Ectodermal cell (in vitro differentiated cells): ENCODE results near the gene ZNF483.
"Not testable (repeated sequence)": the region's sequence is repeated elsewhere in the genome, so short reads cannot be mapped to it uniquely, and the experiment has no call there.

ENCODE experiments used
- H3K27ac ChIP-seq: 2 replicates; pipeline ENCODE4 v1.7.0; 2013; ENCODE audit warnings: mild to moderate bottlenecking, low read depth, low read length; ENCODE audit not compliant: insufficient read depth, poor library complexity, severe bottlenecking
- H3K27me3 ChIP-seq: 2 replicates; pipeline ENCODE4 v1.7.0; 2013; ENCODE audit warnings: mild to moderate bottlenecking, low read length; ENCODE audit not compliant: insufficient read depth, control insufficient read depth, poor library complexity, severe bottlenecking
- H3K36me3 ChIP-seq: one replicate; pipeline ENCODE4 v1.7.0; 2013; ENCODE audit warnings: low read length; ENCODE audit not compliant: control insufficient read depth, insufficient read depth
- H3K4me1 ChIP-seq: one replicate; pipeline ENCODE4 v1.7.0; 2013; ENCODE audit warnings: low read length; ENCODE audit not compliant: control insufficient read depth, insufficient read depth
- H3K4me3 ChIP-seq: 2 replicates; pipeline ENCODE4 v1.7.0; 2013; ENCODE audit warnings: low read depth, low read length, control low read depth; ENCODE audit not compliant: insufficient read depth
- H3K9me3 ChIP-seq: 2 replicates; pipeline ENCODE4 v1.7.0; 2013; ENCODE audit warnings: mild to moderate bottlenecking, low read length, moderate library complexity; ENCODE audit not compliant: control insufficient read depth
- WGBS, 2 experiments: methylation state at CpG; one replicate each; pipeline ENCODE4 v1.1.7; 2013; ENCODE audit warnings: missing lambda C conversion rate in 2 of 2; 5-methylcytosine and 5-hydroxymethylcytosine counted together

The ZNF483 gene

DNA sequence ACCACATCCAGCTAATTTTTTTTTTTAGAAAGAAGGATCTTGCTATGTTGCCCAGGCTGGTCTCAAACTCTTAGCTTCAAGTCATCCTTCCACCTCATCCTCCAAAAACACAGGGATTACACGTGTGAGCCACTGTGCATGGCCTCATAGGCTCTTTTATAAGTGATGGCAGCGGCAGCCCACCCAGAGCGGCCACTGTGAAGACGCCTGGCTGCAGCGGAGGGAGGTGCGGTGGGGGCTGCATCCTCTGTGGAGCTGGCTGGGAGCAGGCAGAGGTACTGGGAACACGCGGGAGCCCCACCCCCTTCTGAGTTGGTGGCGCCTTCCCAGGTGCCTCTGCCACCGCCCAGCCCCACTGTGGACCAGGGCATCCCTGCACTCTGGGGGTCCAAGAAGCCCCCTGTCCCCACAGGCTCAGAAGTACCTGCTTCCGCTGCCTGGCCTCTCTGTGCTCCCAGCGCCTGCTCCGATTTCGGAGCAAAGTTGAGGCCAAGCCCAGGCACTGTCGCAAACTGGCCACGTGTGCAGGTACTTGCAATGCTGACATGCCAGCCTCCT is 23.9 kb upstream of the ZNF483 start:
- WGBS, 2 experiments: 93% methylated on average over 16 of the region's 16 CpGs

DNA sequence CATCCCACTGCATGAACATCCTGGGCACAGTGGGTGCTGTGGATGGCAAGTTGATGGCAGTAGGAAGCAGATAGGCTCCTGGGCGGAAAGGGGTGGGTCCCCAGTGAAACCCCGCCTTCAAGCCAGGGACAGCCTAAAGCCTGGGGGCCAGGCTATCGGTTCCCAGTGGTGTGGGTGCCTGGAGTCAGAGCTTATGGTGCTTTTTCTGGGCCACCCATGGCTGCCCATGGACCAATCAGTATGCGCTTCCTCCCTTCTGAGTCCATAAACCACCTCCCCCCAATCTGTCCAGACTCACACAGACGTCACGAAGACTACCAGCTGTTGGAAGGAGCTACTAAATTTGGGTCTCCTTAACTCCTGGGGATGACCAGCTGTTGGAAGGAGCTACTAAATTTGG is 23.3 kb upstream of the ZNF483 start:
- 92 to 93% methylated on average over 6 of the region's 6 CpGs for WGBS, 2 experiments
- H3K4me1 ChIP-seq: no peaks in the 10 kb centered on the region

More for the DNA sequence above, 23.9 kb upstream of the ZNF483 start:
- no peaks in the 10 kb centered on the region for H3K9me3 ChIP-seq
- no peaks in the 10 kb centered on the region for H3K4me1 ChIP-seq
- no peaks in the 10 kb centered on the region for H3K36me3 ChIP-seq
- H3K27me3 ChIP-seq: no peaks in the 10 kb centered on the region
- H3K27ac ChIP-seq: no peak overlapping the region
- no peak overlapping the region for H3K4me3 ChIP-seq

DNA sequence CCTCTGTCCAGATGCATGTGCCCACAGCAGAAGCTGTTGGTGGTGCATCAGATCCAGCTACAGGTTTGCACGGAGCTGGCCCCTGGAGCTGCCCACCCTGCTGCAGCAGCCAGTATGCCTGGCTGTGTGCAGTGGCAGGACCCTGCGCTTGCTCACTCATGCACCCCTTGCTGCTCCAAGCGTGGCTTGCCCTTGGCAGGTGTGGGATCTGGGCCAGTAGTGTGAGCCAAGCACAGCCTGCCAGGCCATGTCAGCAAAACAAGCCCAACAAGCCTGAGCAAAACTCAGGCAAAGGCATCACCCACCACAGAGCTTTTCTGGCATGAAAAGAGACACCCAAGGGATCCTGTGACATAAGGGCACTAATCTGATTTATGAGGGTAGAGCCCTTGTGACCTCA is 22.5 kb upstream of the ZNF483 start:
- WGBS, 2 experiments: 93 to 94% methylated on average over 3 of the region's 3 CpGs
- H3K9me3 ChIP-seq: no peaks in the 10 kb centered on the region
- no peak overlapping the region for H3K27ac ChIP-seq
- no peaks in the 10 kb centered on the region for H3K36me3 ChIP-seq
- no peaks in the 10 kb centered on the region for H3K27me3 ChIP-seq
- no peak overlapping the region for H3K4me3 ChIP-seq
- H3K4me1 ChIP-seq: no peaks in the 10 kb centered on the region

More for the DNA sequence above, 23.3 kb upstream of the ZNF483 start:
- no peaks in the 10 kb centered on the region for H3K27me3 ChIP-seq
- no peak overlapping the region for H3K4me3 ChIP-seq
- H3K36me3 ChIP-seq: no peaks in the 10 kb centered on the region
- no peaks in the 10 kb centered on the region for H3K9me3 ChIP-seq
- no peak overlapping the region for H3K27ac ChIP-seq

DNA sequence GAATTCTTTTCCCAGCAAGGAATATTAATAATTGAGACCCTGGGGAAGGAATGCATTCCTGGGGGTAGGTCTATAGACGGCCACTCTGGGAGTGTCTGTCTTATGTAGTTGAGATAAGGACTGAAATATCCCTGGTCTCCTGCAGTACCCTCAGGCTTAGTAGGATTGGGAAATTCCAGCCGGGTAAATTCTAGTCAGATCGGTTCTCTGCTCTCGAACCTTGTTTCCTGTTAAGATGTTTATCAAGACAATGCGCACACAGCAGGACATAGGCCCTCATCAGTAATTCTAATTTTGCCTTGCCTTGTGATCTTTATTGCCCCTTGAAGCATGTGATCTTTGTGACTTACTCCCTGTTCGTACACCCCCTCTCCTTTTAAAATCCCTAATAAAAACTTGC is 13.4 kb upstream of the ZNF483 start:
- 87 to 92% methylated on average over 6 of the region's 6 CpGs for WGBS, 2 experiments
- not testable (repeated sequence) for H3K9me3 ChIP-seq

DNA sequence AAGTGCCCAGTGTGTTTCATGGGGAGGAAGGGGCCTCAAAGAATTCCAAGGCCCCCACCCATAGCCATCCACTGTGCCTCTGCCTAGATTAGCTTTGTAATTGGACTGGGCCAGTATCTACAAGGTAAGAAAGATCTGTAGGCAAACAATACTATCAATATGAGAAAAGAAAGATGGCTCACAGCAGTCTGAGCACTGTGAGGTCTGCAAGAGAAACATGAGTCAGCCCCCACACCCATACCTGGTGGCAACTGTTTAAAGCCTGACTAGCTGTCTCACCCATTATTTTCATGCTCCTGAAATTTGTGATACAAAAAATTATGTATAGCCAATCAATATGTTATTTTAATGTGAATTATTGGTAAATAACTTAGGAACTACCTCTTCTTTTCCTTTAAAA is 10.0 kb upstream of the ZNF483 start:
- Histone ChIP-seq H3K4me3 (no peak overlapping the region), H3K27ac (no peak overlapping the region), H3K4me1 (no peaks in the 10 kb centered on the region), H3K9me3 (peaks cover 2% of the 10 kb centered on the region), H3K27me3 (no peaks in the 10 kb centered on the region), H3K36me3 (no peaks in the 10 kb centered on the region)

More for the DNA sequence above, 13.4 kb upstream of the ZNF483 start:
- H3K27ac ChIP-seq, H3K4me1 ChIP-seq, H3K4me3 ChIP-seq, H3K36me3 ChIP-seq, H3K27me3 ChIP-seq: not testable (repeated sequence)

DNA sequence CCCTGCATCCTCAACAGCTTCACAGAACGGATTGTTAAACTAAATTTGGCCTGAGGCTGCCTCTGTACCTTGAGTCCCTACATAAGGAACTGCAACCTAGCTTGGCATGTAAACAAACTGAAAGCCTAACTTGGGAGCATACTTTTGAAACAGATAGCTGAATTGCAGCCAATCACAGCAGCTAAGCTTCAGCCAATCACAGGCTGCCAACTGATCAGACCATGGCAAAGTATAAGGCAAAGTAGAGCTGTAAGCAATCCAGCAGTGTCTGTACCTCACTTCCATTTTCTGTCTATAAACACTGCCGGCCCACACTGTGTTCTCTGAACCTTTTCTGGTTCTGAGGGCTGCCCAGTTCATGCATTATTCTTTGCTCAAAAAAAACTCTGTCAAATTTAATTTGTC is 8.9 kb upstream of the ZNF483 start:
- Histone ChIP-seq H3K4me1 (no peaks in the 10 kb centered on the region), H3K36me3 (no peaks in the 10 kb centered on the region)
- WGBS, 2 experiments: 78 to 80% methylated on average over 2 of the region's 2 CpGs

DNA sequence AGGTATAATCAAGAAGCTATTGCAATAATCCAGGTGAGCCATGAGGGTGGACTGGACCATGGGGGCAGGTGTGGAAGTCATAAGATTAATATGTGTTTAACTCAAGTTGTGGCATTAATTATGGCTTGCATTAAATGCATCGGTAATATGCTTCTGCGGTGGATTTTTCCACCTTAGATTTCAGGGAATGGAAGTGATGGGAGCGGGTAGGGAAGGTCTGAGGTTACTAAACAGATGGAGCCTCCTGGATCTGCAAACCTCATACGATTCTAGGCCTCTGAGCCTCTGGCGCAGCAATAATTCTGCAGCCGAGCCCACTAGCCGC is 286 bp upstream of the ZNF483 start:
- Histone ChIP-seq H3K9me3 (no peaks in the 10 kb centered on the region), H3K36me3 (no peaks in the 10 kb centered on the region), H3K27me3 (no peaks in the 10 kb centered on the region), H3K4me3 (peak overlapping the region; percentile 82), H3K4me1 (peaks cover 7% of the 10 kb centered on the region), H3K27ac (no peak overlapping the region)
- WGBS, 2 experiments: 35 to 36% methylated on average over 7 of the region's 7 CpGs

More for the DNA sequence above, 8.9 kb upstream of the ZNF483 start:
- Histone ChIP-seq H3K9me3 (peaks cover 2% of the 10 kb centered on the region), H3K27ac (no peak overlapping the region), H3K4me3 (no peak overlapping the region), H3K27me3 (no peaks in the 10 kb centered on the region)

DNA sequence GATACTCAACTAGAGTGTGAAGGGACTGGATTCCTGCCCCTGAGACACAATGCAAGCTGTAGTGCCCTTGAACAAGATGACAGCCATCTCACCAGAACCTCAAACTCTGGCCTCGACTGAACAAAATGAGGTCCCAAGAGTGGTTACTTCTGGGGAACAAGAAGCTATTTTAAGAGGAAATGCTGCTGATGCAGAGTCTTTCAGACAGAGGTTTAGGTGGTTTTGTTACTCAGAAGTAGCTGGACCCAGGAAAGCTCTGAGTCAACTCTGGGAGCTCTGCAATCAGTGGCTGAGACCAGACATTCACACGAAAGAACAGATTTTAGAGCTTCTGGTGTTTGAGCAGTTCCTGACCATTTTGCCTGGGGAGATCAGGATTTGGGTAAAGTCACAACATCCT is 2.4 kb downstream of the ZNF483 start:
- Histone ChIP-seq H3K36me3 (peaks cover 11% of the 10 kb centered on the region), H3K4me3 (no peak overlapping the region), H3K4me1 (peaks cover 15% of the 10 kb centered on the region), H3K27me3 (no peaks in the 10 kb centered on the region), H3K27ac (no peak overlapping the region), H3K9me3 (no peaks in the 10 kb centered on the region)
- 91 to 94% methylated on average over 2 of the region's 2 CpGs for whole genome bisulfite sequencing, 2 experiments

DNA sequence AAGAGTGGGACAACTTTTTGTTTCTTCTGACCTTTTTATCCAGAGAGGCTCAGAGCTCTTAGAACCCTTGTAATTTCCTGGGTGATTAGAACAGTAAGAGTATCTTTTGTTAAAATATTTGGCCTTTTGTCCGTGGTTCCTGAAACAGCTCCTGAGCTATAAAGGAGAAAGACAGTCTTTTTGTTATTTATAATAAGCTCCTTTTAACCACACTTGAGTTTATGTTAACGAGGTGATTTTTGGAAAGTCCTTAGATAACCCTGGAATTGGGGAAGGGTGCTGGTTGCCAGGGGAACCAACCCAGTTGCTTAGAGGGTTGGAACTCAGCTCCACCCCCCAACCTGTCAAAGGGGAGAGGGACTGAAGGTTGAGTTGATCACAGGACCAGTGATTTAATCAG is 4.8 kb downstream of the ZNF483 start:
- 0% methylated on average over 2 of the region's 2 CpGs for WGBS, 2 experiments
- Histone ChIP-seq H3K4me3 (no peak overlapping the region), H3K9me3 (no peaks in the 10 kb centered on the region), H3K27ac (peak overlapping the region; percentile 37), H3K4me1 (peaks cover 15% of the 10 kb centered on the region), H3K36me3 (peaks cover 35% of the 10 kb centered on the region), H3K27me3 (no peaks in the 10 kb centered on the region)

DNA sequence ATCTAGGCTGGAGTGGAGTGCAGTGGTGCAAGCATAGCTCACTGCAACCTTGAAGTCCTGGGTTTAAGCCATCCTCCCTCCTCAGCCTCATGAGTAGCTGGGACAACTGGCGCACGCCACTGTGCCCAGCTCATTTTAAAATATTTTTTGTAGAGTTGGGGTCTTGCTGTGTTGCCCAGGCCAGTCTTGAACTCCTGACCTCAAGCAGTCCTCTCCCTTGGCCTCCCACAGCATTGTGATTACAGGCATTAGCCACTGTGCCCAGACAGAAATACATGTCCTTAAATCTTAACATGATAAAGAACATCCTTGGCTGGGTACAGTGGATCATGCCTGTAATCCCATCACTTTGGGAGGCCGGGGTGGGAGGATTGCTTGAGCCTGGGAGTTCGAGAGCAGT is 6.7 kb downstream of the ZNF483 start:
- H3K36me3 ChIP-seq: peaks cover 52% of the 10 kb centered on the region

More for the DNA sequence above, 6.7 kb downstream of the ZNF483 start:
- WGBS, 2 experiments: 86 to 96% methylated on average over 4 of the region's 4 CpGs
- Histone ChIP-seq H3K27me3 (no peaks in the 10 kb centered on the region), H3K9me3 (no peaks in the 10 kb centered on the region), H3K4me1 (peaks cover 8% of the 10 kb centered on the region), H3K27ac (no peak overlapping the region), H3K4me3 (no peak overlapping the region)
